Stimulated activated CD4-positive, alpha-beta T cell treated with anti-CD3 and anti-CD28 coated beads, Interleukin-1b, Interleukin-23, amount 100 ng/mL, for 24 hours (primary cell): ENCODE data around the gene FRMPD2.
"Not testable (repeated sequence)": the region's sequence is repeated elsewhere in the genome, so short reads cannot be mapped to it uniquely, and the experiment has no call there.

ENCODE experiments used
- DNase-seq, 4 experiments: peaks; one replicate each; pipeline ENCODE4 v3.0.0-alpha.2; 2020; ENCODE audit warnings: low read depth in 4 of 4, low spot score in 1 of 4

FRMPD2 gene

GRCh38 chr10:48233559-48234005 lies 40.9 kb downstream of the FRMPD2 start:
- no peak for DNase-seq

GRCh38 chr10:48232717-48233447 lies 41.6 kb downstream of the FRMPD2 start:
- no peak for DNase-seq

GRCh38 chr10:48231699-48232315 lies 42.7 kb downstream of the FRMPD2 start:
- no peak for DNase-seq

- DNase-seq, result no peak
These were observed 43.3 kb downstream of the FRMPD2 start for GRCh38 chr10:48231178-48231577.

GRCh38 chr10:48227213-48227612 lies 47.3 kb downstream of the FRMPD2 start:
- DNase-seq, result no peak

- no peak for DNase-seq
These were observed 49.4 kb downstream of the FRMPD2 start for GRCh38 chr10:48224979-48225560.

- no peak for DNase-seq
These were observed 50.2 kb downstream of the FRMPD2 start for GRCh38 chr10:48224296-48224695.

- DNase-seq, result no peak
These were observed 52.7 kb downstream of the FRMPD2 start for GRCh38 chr10:48221814-48222213.

GRCh38 chr10:48221031-48221430 lies 53.5 kb downstream of the FRMPD2 start:
- not testable (repeated sequence) for DNase-seq

- no peak for DNase-seq
These were observed 55.3 kb downstream of the FRMPD2 start for GRCh38 chr10:48219194-48219593.

GRCh38 chr10:48216744-48217143 lies 57.8 kb downstream of the FRMPD2 start:
- DNase-seq, result no peak

- no peak for DNase-seq
These were observed 58.3 kb downstream of the FRMPD2 start for GRCh38 chr10:48216204-48216505.

- peak in 2 of 4 experiments; percentile 2 to 20 for DNase-seq
These were observed 58.9 kb downstream of the FRMPD2 start for GRCh38 chr10:48215486-48216203.

- no peak for DNase-seq
These were observed 59.6 kb downstream of the FRMPD2 start for GRCh38 chr10:48214716-48215485.

GRCh38 chr10:48213047-48213446 lies 61.4 kb downstream of the FRMPD2 start:
- no peak for DNase-seq

- no peak for DNase-seq
These were observed 62.7 kb downstream of the FRMPD2 start for GRCh38 chr10:48211777-48212176.

- no peak for DNase-seq
These were observed 63.5 kb downstream of the FRMPD2 start for GRCh38 chr10:48210966-48211365.

GRCh38 chr10:48210391-48210790 lies 64.1 kb downstream of the FRMPD2 start:
- DNase-seq, result no peak

- no peak for DNase-seq
These were observed 65.3 kb downstream of the FRMPD2 start for GRCh38 chr10:48209241-48209640.

- DNase-seq, result no peak
These were observed 66.6 kb downstream of the FRMPD2 start for GRCh38 chr10:48207853-48208252.
